HepG2 (cell line): ENCODE results near the gene ZNF669. TPM values are rescaled to one million over a fixed set of nuclear protein-coding genes. Genes with fewer than 3 reads are reported as not detected.

Experiments
- ARID3A ChIP-seq: IDR thresholded peaks from 2 replicates; pipeline ENCODE4 v1.6.1; 2012; ENCODE audit warnings: low read depth, low read length, improper control_type of control experiment
- BORCS8-MEF2B ChIP-seq: sonication (generic); formaldehyde crosslinking; IDR thresholded peaks from 2 replicates; pipeline ENCODE4 v1.8.0; 2022; ENCODE audit warnings: mild to moderate bottlenecking, missing genetic modification reagents
- FIP1L1 ChIP-seq: fragments of 200-400 bp; formaldehyde crosslinking; IDR thresholded peaks from 2 replicates; pipeline ENCODE4 v1.6.1; 2018; ENCODE audit warnings: low read depth, mild to moderate bottlenecking, low read length, moderate library complexity, borderline replicate concordance; ENCODE audit not compliant: insufficient read depth
- FOXA1 ChIP-seq, 2 experiments: fragments of 450-650 bp in 1 of 2; sonication (generic) in 1 of 2; formaldehyde crosslinking in 1 of 2; IDR thresholded peaks; 2 replicates each; pipeline versions ENCODE4 v1.4.0 to v1.6.1; 2016 to 2020; ENCODE audit warnings: missing genetic modification reagents in 1 of 2
- GRHL1 ChIP-seq: sonication (generic); formaldehyde crosslinking; conservative IDR thresholded peaks from 2 replicates; pipeline ENCODE4 v1.8.0; 2022; ENCODE audit warnings: missing genetic modification reagents
- PBX2 ChIP-seq: IDR thresholded peaks from 2 replicates; pipeline ENCODE4 v1.6.1; 2016; ENCODE audit warnings: control low read depth
- PHB2 ChIP-seq: fragments of 450-650 bp; IDR thresholded peaks from 2 replicates; pipeline ENCODE4 v1.6.1; 2018; ENCODE audit not compliant: partially characterized antibody
- PPARG ChIP-seq: conservative IDR thresholded peaks from 2 replicates; pipeline ENCODE4 v1.6.1; 2016; ENCODE audit warnings: missing biosample characterization, missing genetic modification reagents
- RBM22 ChIP-seq: fragments of 200-400 bp; formaldehyde crosslinking; optimal IDR thresholded peaks from 2 replicates; pipeline ENCODE3; 2017; ENCODE audit warnings: mild to moderate bottlenecking, low read length, moderate library complexity
- RORA ChIP-seq: sonication (generic); formaldehyde crosslinking; IDR thresholded peaks from 2 replicates; pipeline ENCODE4 v1.5.0; 2020; ENCODE audit warnings: mild to moderate bottlenecking, missing genetic modification reagents, moderate library complexity
- SALL1 ChIP-seq: sonication (generic); formaldehyde crosslinking; IDR thresholded peaks from 2 replicates; pipeline ENCODE4 v1.8.0; 2022; ENCODE audit warnings: mild to moderate bottlenecking, missing genetic modification reagents
- SNAI1 ChIP-seq: sonication (generic); formaldehyde crosslinking; IDR thresholded peaks from 2 replicates; pipeline ENCODE4 v1.5.0; 2020; ENCODE audit warnings: mild to moderate bottlenecking, missing genetic modification reagents, borderline replicate concordance
- SUZ12 ChIP-seq: fragments of 150-350 bp; IDR thresholded peaks from 2 replicates; pipeline ENCODE4 v1.6.1; 2014; ENCODE audit warnings: low read depth, low read length
- TERF1 ChIP-seq: sonication (generic); formaldehyde crosslinking; IDR thresholded peaks from 2 replicates; pipeline ENCODE4 v1.8.0; 2022; ENCODE audit warnings: mild to moderate bottlenecking, missing genetic modification reagents, moderate library complexity
- TFDP1 ChIP-seq: IDR thresholded peaks from 2 replicates; pipeline ENCODE4 v1.6.1; 2016; ENCODE audit warnings: missing compliant biosample characterization, missing genetic modification reagents, borderline replicate concordance
- ZBTB38 ChIP-seq: sonication (generic); formaldehyde crosslinking; IDR thresholded peaks from 2 replicates; pipeline ENCODE4 v1.5.1; 2020; ENCODE audit warnings: mild to moderate bottlenecking, missing genetic modification reagents
- ZNF10 ChIP-seq: sonication (generic); formaldehyde crosslinking; IDR thresholded peaks from 2 replicates; pipeline ENCODE4 v1.4.0; 2020; ENCODE audit warnings: mild to moderate bottlenecking, low read depth, missing genetic modification reagents, borderline replicate concordance
- ZNF18 ChIP-seq: sonication (generic); formaldehyde crosslinking; IDR thresholded peaks from 2 replicates; pipeline ENCODE4 v1.8.0; 2022; ENCODE audit warnings: mild to moderate bottlenecking, missing genetic modification reagents; ENCODE audit not compliant: insufficient replicate concordance
- ZNF367 ChIP-seq: sonication (generic); formaldehyde crosslinking; IDR thresholded peaks from 2 replicates; pipeline ENCODE4 v1.4.0; 2020; ENCODE audit warnings: missing genetic modification reagents, borderline replicate concordance
- ZNF589 ChIP-seq: sonication (generic); formaldehyde crosslinking; conservative IDR thresholded peaks from 2 replicates; pipeline ENCODE4 v1.8.0; 2022; ENCODE audit warnings: mild to moderate bottlenecking, moderate library complexity, missing genetic modification reagents
- polyA plus RNA-seq, 8 experiments: library from polyadenylated mRNA; depleted of rRNA in 3 of 8; stranded (reverse) in 7 of 8; unstranded in 1 of 8; fragments of >200 nt; fragmentation: Illumina TruSeq in 4 of 8; extraction: Trizol in 4 of 8; gene quantifications; 2 replicates each; pipeline versions ENCODE4 v1.2.1 to v1.2.3, GENCODE V29; 2011 to 2016; ENCODE audit warnings: low read depth in 4 of 8, missing spikeins in 1 of 8, mixed read lengths in 1 of 8; ENCODE audit not compliant: insufficient read depth in 1 of 8
- total RNA-seq, 5 experiments: library from RNA; depleted of rRNA; stranded (reverse); fragments of >200 nt; fragmentation: Illumina TruSeq; extraction: Trizol; gene quantifications; 2 replicates each; pipeline ENCODE4 v1.2.3, GENCODE V29; 2016; ENCODE audit warnings: low read depth in 1 of 5

Gene ZNF669
- total and polyA plus RNA-seq, 2 of the 13 experiments (the other 11 are each of a cell fraction or from before 2014, with no cell fraction given): 3.1 to 14.6 TPM

GRCh38 chr1:247079141-247079874, 24.8 kb downstream of the ZNF669 start (continued):
- no peak for TF ChIP-seq ZNF18 (CRISPR knock-in tag)
- peak; percentile 70 for TF ChIP-seq ZBTB38 (CRISPR knock-in tag)
- TF ChIP-seq PPARG (CRISPR knock-in tag): peak; percentile 96
- no peak for TF ChIP-seq ZNF589 (CRISPR knock-in tag)
- no peak for TF ChIP-seq SUZ12
- peak; percentile 74 for TF ChIP-seq ARID3A
- no peak for TF ChIP-seq TFDP1 (CRISPR knock-in tag)
- TF ChIP-seq RBM22: no peak
- TF ChIP-seq SNAI1 (CRISPR knock-in tag): no peak
- TF ChIP-seq PHB2: no peak
- no peak for TF ChIP-seq ZNF10
- no peak for TF ChIP-seq RORA (CRISPR knock-in tag)
- TF ChIP-seq BORCS8-MEF2B (CRISPR knock-in tag): 0 out of 2 replicates have a peak, but pooled peaks have one; percentile 23
- TF ChIP-seq SALL1 (CRISPR knock-in tag): peak; percentile 78
- TF ChIP-seq FIP1L1: no peak
- TF ChIP-seq TERF1: no peak
- TF ChIP-seq PBX2 (CRISPR knock-in tag): no peak
- TF ChIP-seq FOXA1 (IDR thresholded peaks at IDR 0.05): no peak
- 0 out of 2 replicates have a peak, but pooled peaks have one; percentile 44 for TF ChIP-seq FOXA1 (CRISPR knock-in tag; IDR thresholded peaks at IDR 0.05)
- TF ChIP-seq GRHL1 (CRISPR knock-in tag): no peak
- no peak for TF ChIP-seq ZNF367 (CRISPR knock-in tag)
